Measurements from ENCODE around the gene RGS7BP. TPM values are rescaled to one million over a fixed set of nuclear protein-coding genes. Genes with fewer than 3 reads are reported as not detected.

RGS7BP gene
- polyA plus RNA-seq, 1 experiment = 0.63 TPM

DNA sequence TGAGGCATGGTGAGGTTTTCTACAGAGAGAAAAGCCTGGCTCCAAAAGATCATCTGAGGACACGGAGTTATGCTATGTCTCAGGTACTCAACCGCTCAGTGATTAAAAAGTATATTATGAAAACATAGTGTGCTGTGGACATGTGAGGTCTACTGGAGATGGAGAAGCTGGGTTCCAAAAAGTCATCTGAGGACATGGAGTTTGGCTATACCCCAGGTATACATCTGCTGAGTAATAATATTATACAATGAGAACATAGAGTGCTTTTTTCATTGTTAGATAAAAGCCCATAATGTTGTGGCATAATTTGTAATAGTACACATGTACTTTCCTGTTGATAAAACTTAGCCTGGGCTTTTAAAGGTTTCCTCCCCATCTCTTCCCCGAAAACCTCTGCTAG is 113.8 kb downstream of the RGS7BP start:
- H3K4me3 ChIP-seq (ENCODE audit: low read depth, low read length) = no peak overlapping the region
- ChIA-PET POLR2A (no interaction called here), CTCF (interaction anchor here (1.1 to 2.0 kb wide), 2 partner anchors 9 to 472 kb away, joined by 4 to 7 read pairs; no protein-coding TSS in a partner anchor)
- peaks cover 3% of the 10 kb centered on the region for H3K27me3 ChIP-seq (ENCODE audit: control insufficient read depth, insufficient read depth, low read length)
- no peak for DNase-seq (ENCODE audit: low read depth)
- no peaks in the 10 kb centered on the region for H3K36me3 ChIP-seq (ENCODE audit: control insufficient read depth, insufficient read depth, low read length)
- TF ChIP-seq, protein P1, sequence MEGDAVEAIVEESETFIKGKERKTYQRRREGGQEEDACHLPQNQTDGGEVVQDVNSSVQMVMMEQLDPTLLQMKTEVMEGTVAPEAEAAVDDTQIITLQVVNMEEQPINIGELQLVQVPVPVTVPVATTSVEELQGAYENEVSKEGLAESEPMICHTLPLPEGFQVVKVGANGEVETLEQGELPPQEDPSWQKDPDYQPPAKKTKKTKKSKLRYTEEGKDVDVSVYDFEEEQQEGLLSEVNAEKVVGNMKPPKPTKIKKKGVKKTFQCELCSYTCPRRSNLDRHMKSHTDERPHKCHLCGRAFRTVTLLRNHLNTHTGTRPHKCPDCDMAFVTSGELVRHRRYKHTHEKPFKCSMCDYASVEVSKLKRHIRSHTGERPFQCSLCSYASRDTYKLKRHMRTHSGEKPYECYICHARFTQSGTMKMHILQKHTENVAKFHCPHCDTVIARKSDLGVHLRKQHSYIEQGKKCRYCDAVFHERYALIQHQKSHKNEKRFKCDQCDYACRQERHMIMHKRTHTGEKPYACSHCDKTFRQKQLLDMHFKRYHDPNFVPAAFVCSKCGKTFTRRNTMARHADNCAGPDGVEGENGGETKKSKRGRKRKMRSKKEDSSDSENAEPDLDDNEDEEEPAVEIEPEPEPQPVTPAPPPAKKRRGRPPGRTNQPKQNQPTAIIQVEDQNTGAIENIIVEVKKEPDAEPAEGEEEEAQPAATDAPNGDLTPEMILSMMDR (IDR thresholded peaks at IDR 0.05; ENCODE audit: insufficient read depth, low read depth, low read length) = no peak

DNA sequence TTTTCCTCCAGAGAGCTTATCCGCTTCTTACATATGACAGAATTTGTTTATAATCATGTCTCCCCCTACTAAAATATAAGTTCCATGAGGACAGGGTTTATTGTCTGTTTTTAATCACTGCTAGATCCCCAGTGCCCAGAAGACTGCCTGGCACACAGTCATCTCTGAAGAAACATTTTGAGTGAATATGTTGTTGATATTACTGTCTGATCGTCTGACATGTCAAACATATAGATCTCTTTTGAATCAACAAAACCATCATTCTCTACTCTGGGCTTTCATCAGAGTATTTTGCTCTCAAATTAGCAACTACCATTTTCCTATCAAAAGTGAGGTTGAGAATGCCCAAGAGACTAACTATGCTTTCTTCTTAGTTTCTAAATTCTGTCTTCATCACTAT is 117.2 kb downstream of the RGS7BP start:
- POLR2A ChIA-PET = no interaction called here
- no peak for DNase-seq (ENCODE audit: low read depth)
- TF ChIP-seq, protein P1 (IDR thresholded peaks at IDR 0.05; ENCODE audit: insufficient read depth, low read depth, low read length) = no peak
- H3K27me3 ChIP-seq (ENCODE audit: control insufficient read depth, insufficient read depth, low read length) = peaks cover 2% of the 10 kb centered on the region
- H3K36me3 ChIP-seq (ENCODE audit: control insufficient read depth, insufficient read depth, low read length) = no peaks in the 10 kb centered on the region
- no peak overlapping the region for H3K4me3 ChIP-seq (ENCODE audit: low read depth, low read length)
- CTCF ChIA-PET = interaction anchor here (1.2 to 4.1 kb wide), 2 partner anchors 11 to 475 kb away, joined by 5 to 20 read pairs; no protein-coding TSS in a partner anchor

DNA sequence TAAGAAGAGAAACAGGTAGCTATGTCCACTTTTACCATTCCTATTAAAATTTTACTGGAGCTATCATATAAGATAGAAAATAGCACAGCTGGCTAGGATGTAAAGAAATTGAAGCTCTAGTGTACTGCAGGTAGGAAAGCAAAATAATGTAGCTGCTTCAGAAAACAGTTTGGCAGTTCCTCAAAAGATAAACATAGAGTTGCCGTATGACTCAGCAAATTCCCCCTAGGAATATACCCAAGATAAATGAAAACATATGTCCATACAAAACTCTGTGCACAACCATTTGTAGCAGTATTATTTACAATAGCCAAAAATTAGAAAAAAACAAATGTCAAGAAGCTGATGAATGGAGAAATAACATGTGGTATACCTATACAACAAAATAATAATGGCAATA is 119.9 kb downstream of the RGS7BP start:
- ChIA-PET CTCF (interaction anchor here (0.5 to 1.4 kb wide), 5 partner anchors 13 to 160 kb away, joined by 3 to 4 read pairs (median 3); no protein-coding TSS in a partner anchor), POLR2A (no interaction called here)

DNA sequence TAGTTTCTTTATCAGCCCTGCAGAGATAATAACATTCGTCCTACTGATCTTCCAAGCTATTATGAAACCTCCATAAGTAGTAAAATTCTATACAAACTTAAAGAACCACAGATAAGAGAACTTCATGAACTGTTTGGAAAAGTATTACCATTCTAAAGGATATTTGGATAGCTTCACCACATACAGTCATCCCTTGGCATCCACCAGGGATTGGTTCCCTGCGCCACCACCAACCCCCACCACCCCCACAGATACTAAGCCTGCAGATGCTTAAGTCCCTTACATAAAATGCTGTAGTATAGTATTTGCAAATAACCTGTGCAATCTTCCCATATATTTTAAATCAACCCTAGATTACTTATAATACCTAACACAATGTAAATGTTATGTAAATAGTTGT is 123.1 kb downstream of the RGS7BP start:
- TF ChIP-seq, protein P1 (IDR thresholded peaks at IDR 0.05; ENCODE audit: insufficient read depth, low read depth, low read length) = no peak
- CTCF ChIA-PET = interaction anchor here (1.9 kb wide), 1 partner anchor 155 kb away, joined by 7 read pairs; no protein-coding TSS in a partner anchor
- Histone ChIP-seq H3K27me3 (ENCODE audit: control insufficient read depth, insufficient read depth, low read length) (no peaks in the 10 kb centered on the region), H3K36me3 (ENCODE audit: control insufficient read depth, insufficient read depth, low read length) (no peaks in the 10 kb centered on the region), H3K4me3 (ENCODE audit: low read depth, low read length) (no peak overlapping the region)
- POLR2A ChIA-PET = no interaction called here
- DNase-seq (ENCODE audit: low read depth) = no peak

More for the DNA sequence above, 119.9 kb downstream of the RGS7BP start:
- Histone ChIP-seq H3K27me3 (ENCODE audit: control insufficient read depth, insufficient read depth, low read length) (peaks cover under 1% of the 10 kb centered on the region), H3K4me3 (ENCODE audit: low read depth, low read length) (no peak overlapping the region), H3K36me3 (ENCODE audit: control insufficient read depth, insufficient read depth, low read length) (no peaks in the 10 kb centered on the region)
- DNase-seq (ENCODE audit: low read depth) = no peak
- TF ChIP-seq, protein P1 (IDR thresholded peaks at IDR 0.05; ENCODE audit: insufficient read depth, low read depth, low read length) = no peak

DNA sequence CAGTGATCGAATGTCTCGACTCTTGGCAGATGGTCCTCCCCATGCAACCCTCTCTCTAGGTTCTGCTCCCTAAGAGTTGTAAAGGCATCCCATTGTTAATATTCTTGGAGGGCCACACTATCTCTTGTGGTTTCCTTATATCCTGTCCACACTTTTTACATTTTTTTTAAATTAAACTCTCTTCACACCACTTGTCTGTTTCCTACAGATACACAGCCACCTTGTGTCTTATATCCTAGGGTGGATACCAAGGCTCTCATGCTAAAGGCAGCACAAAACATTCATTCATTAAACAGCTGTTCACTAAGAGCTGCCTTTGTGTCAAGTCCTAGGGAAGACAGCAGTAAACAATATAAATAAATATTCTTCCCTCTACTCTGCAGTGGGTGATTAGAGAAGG is 124.0 kb downstream of the RGS7BP start:
- POLR2A ChIA-PET = no interaction called here
- Histone ChIP-seq H3K4me3 (ENCODE audit: low read depth, low read length) (no peak overlapping the region), H3K36me3 (ENCODE audit: control insufficient read depth, insufficient read depth, low read length) (no peaks in the 10 kb centered on the region), H3K27me3 (ENCODE audit: control insufficient read depth, insufficient read depth, low read length) (no peaks in the 10 kb centered on the region)
- no peak for DNase-seq (ENCODE audit: low read depth)
- CTCF ChIA-PET = interaction anchor here (1.5 to 1.9 kb wide), 2 partner anchors 18 to 154 kb away, joined by 3 to 7 read pairs; no protein-coding TSS in a partner anchor
- TF ChIP-seq, protein P1 (IDR thresholded peaks at IDR 0.05; ENCODE audit: insufficient read depth, low read depth, low read length) = no peak

Measured in BJ (cell line).